ENCODE results near the gene LRRC28.

DNA sequence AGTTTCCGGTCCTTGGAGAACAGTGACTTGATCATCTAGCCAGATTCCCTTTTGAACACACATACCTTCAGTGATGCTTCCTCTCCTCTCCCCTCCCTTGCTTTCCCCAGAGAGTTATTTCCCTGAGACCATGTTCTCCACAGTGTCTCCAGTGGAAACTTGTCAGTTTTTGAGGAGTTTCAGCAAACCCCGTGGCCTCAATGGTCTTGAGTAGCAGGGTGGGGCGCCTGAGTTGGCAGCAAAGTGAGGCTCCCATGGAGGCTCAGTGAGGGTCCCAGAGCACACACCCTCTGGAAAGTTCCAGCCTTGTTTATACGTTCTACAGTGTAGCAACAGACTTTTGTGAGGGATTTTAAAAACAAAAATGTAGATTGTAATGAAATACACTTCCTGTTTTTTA, 135.1 kb downstream of the LRRC28 start:
- no peak for TF ChIP-seq EP300 (IDR thresholded peaks at IDR 0.05)
- TF ChIP-seq CTCF (IDR thresholded peaks at IDR 0.05) = no peak
- no peak for TF ChIP-seq POLR2A (IDR thresholded peaks at IDR 0.05; ENCODE audit: low read depth)
- no peak for TF ChIP-seq POLR2AphosphoS5 (IDR thresholded peaks at IDR 0.05)

All from esophagus muscularis mucosa (tissue), 4 donors.